ENCODE measurements around the gene RECQL5. TPM values are rescaled to one million over a fixed set of nuclear protein-coding genes. Genes with fewer than 3 reads are reported as not detected.

Gene RECQL5
- polyA plus RNA-seq, 1 donor (not counting 4 experiments of a cell fraction or from before 2014, with no cell fraction given): 11.9 TPM

GRCh38 chr17:75631353-75631752 is 35.6 kb downstream of the RECQL5 start:
- Histone ChIP-seq H3K36me3 (ENCODE audit: control insufficient read depth in 2 of 2, extremely low read depth in 1 of 2, insufficient read depth in 2 of 2, low read length in 2 of 2) (peaks cover 7 to 8% of the 10 kb centered on the region in 2 experiments), H4K20me1 (ENCODE audit: control insufficient read depth, extremely low read depth, insufficient read depth, low read length) (peaks cover 3% of the 10 kb centered on the region), H3K4me2 (ENCODE audit: control insufficient read depth, extremely low read depth, insufficient read depth, low read depth, low read length) (no peak overlapping the region), H3K27ac (ENCODE audit: control insufficient read depth, insufficient read depth, low read length) (no peak overlapping the region), H2AFZ (ENCODE audit: control insufficient read depth, low read length) (no peak overlapping the region), H3K4me1 (ENCODE audit: control insufficient read depth, extremely low read depth, insufficient read depth, low read length) (peaks cover 15% of the 10 kb centered on the region), H3K9me3 (ENCODE audit: control insufficient read depth, low read depth, low read length) (no peaks in the 10 kb centered on the region), H3K4me3 (ENCODE audit: control insufficient read depth in 2 of 3, extremely low read depth in 1 of 3, insufficient read depth in 2 of 3, low read depth in 1 of 3, low read length in 3 of 3) (no peak overlapping the region), H3K9me1 (ENCODE audit: control insufficient read depth, extremely low read depth, insufficient read depth, low read length) (no peaks in the 10 kb centered on the region), H3K27me3 (ENCODE audit: control insufficient read depth, extremely low read depth, insufficient read depth, low read length) (no peaks in the 10 kb centered on the region), H3K9ac (ENCODE audit: control insufficient read depth, extremely low read depth, insufficient read depth, low read length) (no peak overlapping the region), H3K79me2 (ENCODE audit: control insufficient read depth, insufficient read depth, low read length) (no peaks in the 10 kb centered on the region)
- dilution Hi-C loops (cut with MboI; ENCODE audit: extremely low pct_ligation_motif_present, low sequenced_read_pairs): no loop called here
- DNase-seq (ENCODE audit: low read depth, low spot score): no peak
- no peak for FAIRE-seq
- no peak for TF ChIP-seq EZH2 (IDR thresholded peaks at IDR 0.05; ENCODE audit: low read length)
- no peak for TF ChIP-seq CTCF (optimal IDR thresholded peaks at IDR 0.05 in 1 of 3, IDR thresholded peaks at IDR 0.05 in 1 of 3, conservative IDR thresholded peaks at IDR 0.05 in 1 of 3; ENCODE audit: extremely low read depth in 1 of 3, insufficient read depth in 2 of 3, low read length in 3 of 3)

- FAIRE-seq (no peak), DNase-seq (ENCODE audit: low read depth, low spot score) (no peak)
- Histone ChIP-seq H4K20me1 (ENCODE audit: control insufficient read depth, extremely low read depth, insufficient read depth, low read length) (peaks cover 3% of the 10 kb centered on the region), H3K9me1 (ENCODE audit: control insufficient read depth, extremely low read depth, insufficient read depth, low read length) (no peaks in the 10 kb centered on the region), H2AFZ (ENCODE audit: control insufficient read depth, low read length) (no peak overlapping the region), H3K9me3 (ENCODE audit: control insufficient read depth, low read depth, low read length) (no peaks in the 10 kb centered on the region), H3K27me3 (ENCODE audit: control insufficient read depth, extremely low read depth, insufficient read depth, low read length) (no peaks in the 10 kb centered on the region), H3K4me3 (ENCODE audit: control insufficient read depth in 2 of 3, extremely low read depth in 1 of 3, insufficient read depth in 2 of 3, low read depth in 1 of 3, low read length in 3 of 3) (no peak overlapping the region), H3K36me3 (ENCODE audit: control insufficient read depth in 2 of 2, extremely low read depth in 1 of 2, insufficient read depth in 2 of 2, low read length in 2 of 2) (peaks cover 6 to 11% of the 10 kb centered on the region in 2 experiments), H3K4me2 (ENCODE audit: control insufficient read depth, extremely low read depth, insufficient read depth, low read depth, low read length) (no peak overlapping the region), H3K27ac (ENCODE audit: control insufficient read depth, insufficient read depth, low read length) (no peak overlapping the region), H3K9ac (ENCODE audit: control insufficient read depth, extremely low read depth, insufficient read depth, low read length) (no peak overlapping the region), H3K79me2 (ENCODE audit: control insufficient read depth, insufficient read depth, low read length) (no peaks in the 10 kb centered on the region), H3K4me1 (ENCODE audit: control insufficient read depth, extremely low read depth, insufficient read depth, low read length) (peaks cover 15% of the 10 kb centered on the region)
- no peak for TF ChIP-seq CTCF (optimal IDR thresholded peaks at IDR 0.05 in 1 of 3, IDR thresholded peaks at IDR 0.05 in 1 of 3, conservative IDR thresholded peaks at IDR 0.05 in 1 of 3; ENCODE audit: extremely low read depth in 1 of 3, insufficient read depth in 2 of 3, low read length in 3 of 3)
- no peak for TF ChIP-seq EZH2 (IDR thresholded peaks at IDR 0.05; ENCODE audit: low read length)
- dilution Hi-C loops (cut with MboI; ENCODE audit: extremely low pct_ligation_motif_present, low sequenced_read_pairs): no loop called here
Observed at GRCh38 chr17:75630071-75630917, 36.7 kb downstream of the RECQL5 start.
